Stimulated activated CD8-positive, alpha-beta memory T cell treated with anti-CD3 and anti-CD28 coated beads, Interleukin-12 subunit alpha, Interleukin-12 subunit beta, amount 100 ng/mL, for 4 hours (primary cell): ENCODE results near the gene HBM.
"Not testable (repeated sequence)": the region's sequence is repeated elsewhere in the genome, so short reads cannot be mapped to it uniquely, and the experiment has no call there.

Experiments
- DNase-seq: peaks from one replicate; pipeline ENCODE4 v3.0.0-alpha.2; 2020; ENCODE audit warnings: low read depth

The HBM gene

GRCh38 chr16:169014-169413 is 3.2 kb downstream of the HBM start:
- no peak for DNase-seq

DNA sequence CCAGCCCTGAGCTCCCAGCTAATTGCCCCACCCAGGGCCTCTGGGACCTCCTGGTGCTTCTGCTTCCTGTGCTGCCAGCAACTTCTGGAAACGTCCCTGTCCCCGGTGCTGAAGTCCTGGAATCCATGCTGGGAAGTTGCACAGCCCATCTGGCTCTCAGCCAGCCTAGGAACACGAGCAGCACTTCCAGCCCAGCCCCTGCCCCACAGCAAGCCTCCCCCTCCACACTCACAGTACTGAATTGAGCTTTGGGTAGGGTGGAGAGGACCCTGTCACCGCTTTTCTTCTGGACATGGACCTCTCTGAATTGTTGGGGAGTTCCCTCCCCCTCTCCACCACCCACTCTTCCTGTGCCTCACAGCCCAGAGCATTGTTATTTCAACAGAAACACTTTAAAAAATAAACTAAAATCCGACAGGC is 4.3 kb downstream of the HBM start:
- DNase-seq, result not testable (repeated sequence)

DNA sequence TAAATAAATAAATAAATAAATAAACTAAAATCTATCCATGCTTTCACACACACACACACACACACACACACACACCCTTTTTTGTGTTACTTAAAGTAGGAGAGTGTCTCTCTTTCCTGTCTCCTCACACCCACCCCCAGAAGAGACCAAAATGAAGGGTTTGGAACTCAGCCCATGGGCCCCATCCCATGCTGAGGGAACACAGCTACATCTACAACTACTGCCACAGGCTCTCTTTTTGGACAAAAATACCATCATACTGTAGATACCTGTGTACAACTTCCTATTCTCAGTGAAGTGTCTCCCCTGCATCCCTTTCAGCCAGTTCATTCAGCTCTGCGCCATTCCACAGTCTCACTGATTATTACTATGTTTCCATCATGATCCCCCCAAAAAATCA is 5.0 kb downstream of the HBM start:
- no peak for DNase-seq

- DNase-seq, result not testable (repeated sequence)
Measured at GRCh38 chr16:172374-172941, 6.7 kb downstream of the HBM start, which contains the start of gene HBA2. Gene HBA2 (plus strand): TSS chr16:172876. CDS start chr16:172913, 37 bp downstream.

- DNase-seq, result not testable (repeated sequence)
Measured at GRCh38 chr16:173211-173854, 7.6 kb downstream of the HBM start.

GRCh38 chr16:173928-174769 is 8.4 kb downstream of the HBM start:
- not testable (repeated sequence) for DNase-seq

- no peak for DNase-seq
Measured at GRCh38 chr16:175011-175949, 9.5 kb downstream of the HBM start.

DNA sequence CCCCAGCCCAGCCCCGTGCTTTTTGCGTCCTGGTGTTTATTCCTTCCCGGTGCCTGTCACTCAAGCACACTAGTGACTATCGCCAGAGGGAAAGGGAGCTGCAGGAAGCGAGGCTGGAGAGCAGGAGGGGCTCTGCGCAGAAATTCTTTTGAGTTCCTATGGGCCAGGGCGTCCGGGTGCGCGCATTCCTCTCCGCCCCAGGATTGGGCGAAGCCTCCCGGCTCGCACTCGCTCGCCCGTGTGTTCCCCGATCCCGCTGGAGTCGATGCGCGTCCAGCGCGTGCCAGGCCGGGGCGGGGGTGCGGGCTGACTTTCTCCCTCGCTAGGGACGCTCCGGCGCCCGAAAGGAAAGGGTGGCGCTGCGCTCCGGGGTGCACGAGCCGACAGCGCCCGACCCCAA is 10.2 kb downstream of the HBM start:
- not testable (repeated sequence) for DNase-seq

DNA sequence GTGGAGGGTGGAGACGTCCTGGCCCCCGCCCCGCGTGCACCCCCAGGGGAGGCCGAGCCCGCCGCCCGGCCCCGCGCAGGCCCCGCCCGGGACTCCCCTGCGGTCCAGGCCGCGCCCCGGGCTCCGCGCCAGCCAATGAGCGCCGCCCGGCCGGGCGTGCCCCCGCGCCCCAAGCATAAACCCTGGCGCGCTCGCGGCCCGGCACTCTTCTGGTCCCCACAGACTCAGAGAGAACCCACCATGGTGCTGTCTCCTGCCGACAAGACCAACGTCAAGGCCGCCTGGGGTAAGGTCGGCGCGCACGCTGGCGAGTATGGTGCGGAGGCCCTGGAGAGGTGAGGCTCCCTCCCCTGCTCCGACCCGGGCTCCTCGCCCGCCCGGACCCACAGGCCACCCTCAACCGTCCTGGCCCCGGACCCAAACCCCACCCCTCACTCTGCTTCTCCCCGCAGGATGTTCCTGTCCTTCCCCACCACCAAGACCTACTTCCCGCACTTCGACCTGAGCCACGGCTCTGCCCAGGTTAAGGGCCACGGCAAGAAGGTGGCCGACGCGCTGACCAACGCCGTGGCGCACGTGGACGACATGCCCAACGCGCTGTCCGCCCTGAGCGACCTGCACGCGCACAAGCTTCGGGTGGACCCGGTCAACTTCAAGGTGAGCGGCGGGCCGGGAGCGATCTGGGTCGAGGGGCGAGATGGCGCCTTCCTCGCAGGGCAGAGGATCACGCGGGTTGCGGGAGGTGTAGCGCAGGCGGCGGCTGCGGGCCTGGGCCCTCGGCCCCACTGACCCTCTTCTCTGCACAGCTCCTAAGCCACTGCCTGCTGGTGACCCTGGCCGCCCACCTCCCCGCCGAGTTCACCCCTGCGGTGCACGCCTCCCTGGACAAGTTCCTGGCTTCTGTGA is 11.0 kb downstream of the HBM start, which contains the start of gene HBA1:
Gene HBA1 (plus strand): TSS at position 204 of the 906 bp plus-strand sequence. CDS start 37 bp downstream, at position 241.
- not testable (repeated sequence) for DNase-seq

- DNase-seq, result no peak
Measured at GRCh38 chr16:177394-177822, 11.6 kb downstream of the HBM start.

DNA sequence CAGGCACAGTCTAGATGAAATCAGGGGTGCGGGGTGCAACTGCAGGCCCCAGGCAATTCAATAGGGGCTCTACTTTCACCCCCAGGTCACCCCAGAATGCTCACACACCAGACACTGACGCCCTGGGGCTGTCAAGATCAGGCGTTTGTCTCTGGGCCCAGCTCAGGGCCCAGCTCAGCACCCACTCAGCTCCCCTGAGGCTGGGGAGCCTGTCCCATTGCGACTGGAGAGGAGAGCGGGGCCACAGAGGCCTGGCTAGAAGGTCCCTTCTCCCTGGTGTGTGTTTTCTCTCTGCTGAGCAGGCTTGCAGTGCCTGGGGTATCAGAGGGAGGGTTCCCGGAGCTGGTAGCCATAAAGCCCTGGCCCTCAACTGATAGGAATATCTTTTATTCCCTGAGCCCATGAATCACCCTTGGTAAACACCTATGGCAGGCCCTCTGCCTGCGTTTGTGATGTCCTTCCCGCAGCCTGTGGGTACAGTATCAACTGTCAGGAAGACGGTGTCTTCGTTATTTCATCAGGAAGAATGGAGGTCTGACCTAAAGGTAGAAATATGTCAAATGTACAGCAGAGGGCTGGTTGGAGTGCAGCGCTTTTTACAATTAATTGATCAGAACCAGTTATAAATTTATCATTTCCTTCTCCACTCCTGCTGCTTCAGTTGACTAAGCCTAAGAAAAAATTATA is 12.3 kb downstream of the HBM start:
- DNase-seq, result no peak

DNA sequence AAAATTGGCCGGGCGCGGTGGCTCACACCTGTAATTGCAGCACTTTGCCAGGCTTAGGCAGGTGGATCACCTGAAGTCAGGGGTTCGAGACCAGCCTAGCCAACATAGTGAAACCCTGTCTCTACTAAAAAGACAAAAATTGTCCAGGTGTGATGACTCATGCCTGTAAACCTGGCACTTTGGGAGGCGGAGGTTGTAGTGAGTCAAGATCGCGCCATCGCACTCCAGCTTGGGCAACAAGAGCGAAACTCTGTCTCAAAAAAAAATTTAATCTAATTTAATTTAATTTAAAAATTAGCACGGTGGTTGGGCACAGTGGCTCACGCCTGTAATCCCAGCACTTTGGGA is 12.9 kb downstream of the HBM start:
- no peak for DNase-seq

- no peak for DNase-seq
Measured at GRCh38 chr16:179211-180092, 13.7 kb downstream of the HBM start.

GRCh38 chr16:180101-180675 is 14.4 kb downstream of the HBM start, which contains the start of gene HBQ1:
Gene HBQ1 (plus strand): TSS chr16:180459. CDS start chr16:180487, 28 bp downstream.
- peak; percentile 27 for DNase-seq

DNA sequence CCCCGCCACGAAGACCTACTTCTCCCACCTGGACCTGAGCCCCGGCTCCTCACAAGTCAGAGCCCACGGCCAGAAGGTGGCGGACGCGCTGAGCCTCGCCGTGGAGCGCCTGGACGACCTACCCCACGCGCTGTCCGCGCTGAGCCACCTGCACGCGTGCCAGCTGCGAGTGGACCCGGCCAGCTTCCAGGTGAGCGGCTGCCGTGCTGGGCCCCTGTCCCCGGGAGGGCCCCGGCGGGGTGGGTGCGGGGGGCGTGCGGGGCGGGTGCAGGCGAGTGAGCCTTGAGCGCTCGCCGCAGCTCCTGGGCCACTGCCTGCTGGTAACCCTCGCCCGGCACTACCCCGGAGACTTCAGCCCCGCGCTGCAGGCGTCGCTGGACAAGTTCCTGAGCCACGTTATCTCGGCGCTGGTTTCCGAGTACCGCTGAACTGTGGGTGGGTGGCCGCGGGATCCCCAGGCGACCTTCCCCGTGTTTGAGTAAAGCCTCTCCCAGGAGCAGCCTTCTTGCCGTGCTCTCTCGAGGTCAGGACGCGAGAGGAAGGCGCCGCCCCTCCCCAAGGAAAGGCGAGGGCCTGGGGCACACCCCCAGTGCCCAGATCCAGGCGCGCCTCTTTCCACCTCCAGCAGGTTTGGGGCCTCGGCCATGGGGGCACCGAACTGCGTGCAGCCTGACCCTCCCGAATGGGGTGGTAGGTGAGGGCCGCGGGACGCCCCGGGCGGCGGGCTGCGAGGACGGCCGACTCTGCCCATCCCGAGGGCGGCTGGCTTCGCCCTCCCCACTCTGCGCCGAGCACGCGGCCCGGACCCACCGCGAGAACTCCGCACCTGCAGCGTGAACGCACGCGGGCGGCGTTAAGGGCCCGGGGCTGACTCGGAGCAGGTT is 15.1 kb downstream of the HBM start:
- DNase-seq, result peak; percentile 66

DNA sequence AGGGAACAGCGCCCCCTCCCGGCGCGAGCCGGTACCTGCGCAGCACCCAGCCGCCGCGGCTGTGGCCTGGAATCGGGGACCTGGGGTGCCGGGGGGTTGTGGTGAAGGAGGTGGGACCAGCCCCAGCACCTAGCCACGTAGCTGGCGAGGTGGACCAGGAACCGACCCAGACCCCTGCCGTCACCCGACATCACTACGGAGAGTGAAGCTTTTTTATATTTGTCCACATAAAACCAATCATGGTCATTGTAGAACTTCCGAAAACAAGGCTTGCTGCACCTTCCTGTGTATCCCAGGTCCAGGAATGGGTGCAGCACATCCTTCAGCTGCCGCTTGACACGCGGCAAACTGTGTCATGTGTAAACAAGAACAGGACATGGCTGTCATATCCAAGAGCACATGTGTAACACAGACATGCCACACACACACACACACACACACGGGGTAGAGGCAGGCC is 15.8 kb downstream of the HBM start:
- DNase-seq, result no peak

DNA sequence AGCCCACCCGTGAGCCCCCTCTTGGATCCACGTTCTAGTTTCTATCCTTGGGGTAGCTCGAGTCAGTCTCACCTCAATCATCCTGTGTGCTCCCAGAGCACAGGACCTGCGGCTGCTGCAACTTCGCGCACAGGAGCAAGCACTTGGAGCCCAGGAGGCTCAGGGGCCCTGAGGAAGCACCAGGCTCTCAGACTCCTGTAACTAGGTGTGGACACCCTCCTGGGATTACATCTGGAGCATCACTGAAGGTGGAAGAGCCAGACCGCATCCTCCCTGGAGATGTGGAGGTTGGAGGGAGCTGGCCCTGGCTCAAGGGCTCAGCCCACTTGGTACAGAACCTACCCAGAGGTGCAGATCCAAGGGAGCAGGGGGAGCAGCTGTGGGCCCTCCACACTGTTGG is 17.2 kb downstream of the HBM start:
- no peak for DNase-seq
